GM19099 (cell line): ENCODE results near the gene IZUMO4.

Source experiments
- POLR2A ChIP-seq: IDR thresholded peaks from 3 replicates; pipeline ENCODE4 v1.6.1; 2011; ENCODE audit warnings: low read depth; ENCODE audit not compliant: insufficient read length; ENCODE audit errors: extremely low read depth

Gene IZUMO4

DNA sequence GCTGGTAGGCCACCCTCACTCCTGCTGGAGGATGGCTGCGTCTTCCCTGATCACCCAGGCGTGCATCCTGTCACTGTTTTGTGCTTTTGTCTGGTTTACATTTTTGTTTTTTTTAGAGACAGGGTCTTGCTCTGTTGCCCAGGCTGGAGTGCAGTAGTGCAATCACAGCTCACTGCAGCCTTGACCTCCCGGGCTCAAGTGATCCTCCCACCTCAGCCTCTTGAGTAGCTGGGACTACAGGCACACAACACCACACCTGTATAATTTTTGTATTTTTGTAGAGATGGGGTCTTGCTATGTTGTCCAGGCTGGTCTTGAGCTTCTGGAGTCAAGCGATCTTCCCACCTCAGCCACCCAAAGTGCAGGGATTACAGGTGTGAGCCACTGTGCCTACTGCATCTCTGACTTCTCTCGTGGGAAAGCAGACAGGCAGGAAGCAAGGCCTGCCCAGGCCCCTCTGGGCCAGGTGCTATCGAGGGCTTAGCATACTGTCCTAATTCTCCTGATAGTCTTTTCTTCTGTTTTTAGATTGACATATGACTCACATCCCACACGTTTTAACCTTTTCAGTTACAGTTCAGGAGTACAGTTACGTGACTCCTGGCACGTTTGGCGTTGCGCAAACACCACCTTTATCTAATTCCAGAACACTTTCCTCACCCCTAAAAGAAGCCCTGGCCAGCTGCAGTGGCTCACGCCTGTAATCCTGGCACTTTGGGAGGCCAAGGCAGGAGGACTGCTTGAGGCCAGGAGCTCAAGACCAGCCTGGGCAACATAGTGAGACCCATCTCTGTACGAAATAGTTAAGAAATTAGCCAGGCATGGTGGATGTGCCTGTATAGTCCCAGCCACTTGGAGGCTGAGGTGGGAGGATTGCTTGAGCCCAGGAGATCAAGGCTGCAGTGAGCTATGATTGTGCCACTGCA is 9.8 kb upstream of the IZUMO4 start:
- TF ChIP-seq POLR2A, result peak; percentile 41

DNA sequence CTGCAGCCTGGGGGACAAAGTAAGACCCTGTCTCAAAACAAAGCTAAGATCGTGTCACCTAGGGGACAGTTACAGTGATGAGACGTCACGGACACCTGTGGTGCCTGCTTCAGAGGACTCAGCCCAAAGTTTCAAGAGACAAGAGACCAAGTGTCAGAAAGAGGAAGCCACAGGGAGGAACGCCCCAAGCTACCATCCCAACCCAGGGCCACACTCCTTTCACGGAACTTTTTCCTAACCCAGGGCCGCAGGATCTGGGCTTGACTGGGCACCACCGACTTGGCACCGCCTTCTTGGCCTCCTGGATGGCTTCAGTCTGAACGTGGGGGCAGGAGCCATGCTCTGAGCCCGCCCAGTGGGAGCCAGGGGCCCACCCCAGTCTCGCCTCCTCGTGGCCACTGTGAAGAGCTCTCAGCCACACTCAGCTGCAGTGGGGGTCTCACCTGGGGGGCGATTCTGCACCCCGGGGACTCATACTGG is 9.1 kb upstream of the IZUMO4 start:
- TF ChIP-seq POLR2A, result peak; percentile 47

DNA sequence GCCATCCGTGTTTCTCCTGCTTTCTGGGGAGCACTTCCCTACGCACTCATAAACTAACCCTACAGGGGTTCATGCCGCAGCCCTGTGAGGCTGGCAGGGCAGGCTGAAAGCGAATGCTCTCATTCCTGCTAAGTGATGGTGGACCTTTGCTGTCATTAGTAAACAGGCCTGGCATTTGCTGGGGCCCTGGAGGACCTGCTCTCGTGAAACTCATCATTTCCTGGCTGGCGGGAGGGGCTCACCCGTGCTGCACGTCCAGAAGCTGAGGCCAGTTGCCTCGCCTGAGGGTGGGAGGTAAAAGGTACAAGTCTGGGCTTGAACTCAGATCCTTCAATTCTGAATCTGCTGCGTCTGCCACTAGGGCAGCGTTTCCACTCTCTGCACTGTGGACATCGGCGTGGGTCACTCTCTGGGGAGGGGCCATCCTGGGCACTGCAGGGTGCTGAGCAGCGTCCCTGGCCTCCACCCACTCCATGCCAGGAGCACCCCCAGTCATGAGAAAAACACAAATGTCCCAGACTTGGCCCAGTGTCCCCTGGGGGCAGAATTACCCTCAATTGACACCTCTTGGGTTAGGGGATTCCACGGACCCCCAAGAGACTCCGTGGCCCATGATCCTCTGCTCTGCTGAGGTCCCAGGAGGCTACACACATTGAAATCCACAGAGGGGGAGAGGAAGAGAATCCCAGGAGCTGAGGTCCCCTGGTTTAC is 7.6 kb upstream of the IZUMO4 start:
- TF ChIP-seq POLR2A, result peak; percentile 42

DNA sequence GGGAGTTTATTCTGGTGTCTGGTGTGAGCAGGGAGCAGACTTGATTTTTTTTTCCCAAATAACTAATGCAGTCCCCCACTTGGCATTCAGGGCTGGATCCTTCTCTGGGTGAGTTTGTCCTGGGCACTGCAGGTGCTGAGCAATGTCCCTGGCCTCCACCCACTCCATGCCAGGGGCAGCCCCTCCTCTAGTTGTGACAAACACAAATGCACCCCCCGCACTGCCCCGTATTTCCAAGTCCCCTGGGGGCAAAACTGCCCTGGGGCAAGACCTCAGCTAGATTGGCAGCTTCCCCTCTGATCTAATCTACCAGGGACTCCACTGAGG is 7.0 kb upstream of the IZUMO4 start:
- TF ChIP-seq POLR2A, result no peak

DNA sequence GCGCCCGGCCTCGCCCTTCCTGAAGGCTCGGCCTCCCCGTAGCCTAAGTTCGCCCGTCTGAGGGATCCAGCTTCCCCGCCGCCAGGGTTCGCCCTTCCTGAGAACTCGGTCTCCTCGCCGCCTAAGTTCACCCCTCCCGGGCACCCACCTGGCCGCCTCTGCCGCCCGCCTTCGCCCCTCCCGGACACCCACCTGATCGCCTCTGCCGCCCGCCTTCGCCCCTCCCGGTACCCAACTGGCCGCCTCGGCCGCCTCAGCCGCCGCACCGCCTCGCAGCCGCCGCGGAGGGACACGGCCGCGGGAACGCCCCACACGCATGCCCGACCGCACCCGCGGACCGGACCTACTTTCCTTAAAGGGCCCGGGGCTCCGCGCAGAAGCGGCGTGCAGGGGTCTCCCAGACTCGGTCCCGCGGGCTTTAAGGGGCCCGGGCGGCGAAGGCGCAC is 658 bp upstream of the IZUMO4 start, which contains the start of gene MOB3A:
Gene MOB3A, minus strand, starts transcription at position 293 of the 446 bp plus-strand sequence. CDS start 17,766 bp downstream, outside the sequence.
- peak; percentile 79 for TF ChIP-seq POLR2A

DNA sequence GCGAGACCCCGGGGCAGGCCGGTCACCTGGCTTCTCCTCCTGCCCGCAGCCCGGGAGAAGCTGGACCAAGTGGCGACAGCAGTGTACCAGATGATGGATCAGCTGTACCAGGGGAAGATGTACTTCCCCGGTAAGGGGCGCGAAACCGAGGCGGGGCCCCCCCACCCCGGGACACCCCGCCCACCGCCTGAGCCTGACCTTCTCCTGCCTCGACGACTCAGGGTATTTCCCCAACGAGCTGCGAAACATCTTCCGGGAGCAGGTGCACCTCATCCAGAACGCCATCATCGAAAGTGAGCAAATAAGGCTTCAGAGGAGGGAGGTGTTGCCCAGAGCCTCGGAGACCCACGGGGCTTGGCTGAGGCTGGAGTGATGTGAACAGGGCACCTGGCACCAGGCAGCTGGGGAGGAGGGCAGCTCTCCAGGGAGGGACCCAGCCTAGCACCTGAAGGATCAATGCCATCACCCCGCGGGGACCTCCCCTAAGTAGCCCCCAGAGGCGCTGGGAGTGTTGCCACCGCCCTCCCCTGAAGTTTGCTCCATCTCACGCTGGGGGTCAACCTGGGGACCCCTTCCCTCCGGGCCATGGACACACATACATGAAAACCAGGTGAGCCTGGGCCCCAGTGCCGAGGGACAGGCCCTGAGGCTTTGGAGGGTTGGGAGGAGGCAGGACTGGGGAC is 629 bp downstream of the IZUMO4 start:
- TF ChIP-seq POLR2A, result no peak

DNA sequence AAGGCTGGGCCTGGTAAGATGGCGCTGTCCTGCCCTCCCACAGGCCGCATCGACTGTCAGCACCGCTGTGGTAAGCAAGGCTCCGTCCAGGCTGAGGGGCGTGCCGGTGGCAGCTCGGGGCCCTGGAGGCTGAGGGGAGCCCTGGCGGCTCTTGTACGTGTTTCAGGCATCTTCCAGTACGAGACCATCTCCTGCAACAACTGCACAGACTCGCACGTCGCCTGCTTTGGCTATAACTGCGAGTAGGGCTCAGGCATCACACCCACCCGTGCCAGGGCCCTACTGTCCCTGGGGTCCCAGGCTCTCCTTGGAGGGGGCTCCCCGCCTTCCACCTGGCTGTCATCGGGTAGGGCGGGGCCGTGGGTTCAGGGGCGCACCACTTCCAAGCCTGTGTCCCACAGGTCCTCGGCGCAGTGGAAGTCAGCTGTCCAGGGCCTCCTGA is 1.2 kb downstream of the IZUMO4 start:
- no peak for TF ChIP-seq POLR2A

DNA sequence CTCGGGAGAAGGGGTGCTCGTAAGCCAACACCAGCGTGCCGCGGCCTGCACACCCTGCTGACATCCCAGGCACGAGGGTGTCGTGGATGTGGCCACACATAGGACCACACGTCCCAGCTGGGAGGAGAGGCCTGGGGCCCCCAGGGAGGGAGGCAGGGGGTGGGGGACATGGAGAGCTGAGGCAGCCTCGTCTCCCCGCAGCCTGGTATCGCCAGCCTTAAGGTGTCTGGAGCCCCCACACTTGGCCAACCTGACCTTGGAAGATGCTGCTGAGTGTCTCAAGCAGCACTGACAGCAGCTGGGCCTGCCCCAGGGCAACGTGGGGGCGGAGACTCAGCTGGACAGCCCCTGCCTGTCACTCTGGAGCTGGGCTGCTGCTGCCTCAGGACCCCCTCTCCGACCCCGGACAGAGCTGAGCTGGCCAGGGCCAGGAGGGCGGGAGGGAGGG is 2.4 kb downstream of the IZUMO4 start:
- TF ChIP-seq POLR2A, result no peak

DNA sequence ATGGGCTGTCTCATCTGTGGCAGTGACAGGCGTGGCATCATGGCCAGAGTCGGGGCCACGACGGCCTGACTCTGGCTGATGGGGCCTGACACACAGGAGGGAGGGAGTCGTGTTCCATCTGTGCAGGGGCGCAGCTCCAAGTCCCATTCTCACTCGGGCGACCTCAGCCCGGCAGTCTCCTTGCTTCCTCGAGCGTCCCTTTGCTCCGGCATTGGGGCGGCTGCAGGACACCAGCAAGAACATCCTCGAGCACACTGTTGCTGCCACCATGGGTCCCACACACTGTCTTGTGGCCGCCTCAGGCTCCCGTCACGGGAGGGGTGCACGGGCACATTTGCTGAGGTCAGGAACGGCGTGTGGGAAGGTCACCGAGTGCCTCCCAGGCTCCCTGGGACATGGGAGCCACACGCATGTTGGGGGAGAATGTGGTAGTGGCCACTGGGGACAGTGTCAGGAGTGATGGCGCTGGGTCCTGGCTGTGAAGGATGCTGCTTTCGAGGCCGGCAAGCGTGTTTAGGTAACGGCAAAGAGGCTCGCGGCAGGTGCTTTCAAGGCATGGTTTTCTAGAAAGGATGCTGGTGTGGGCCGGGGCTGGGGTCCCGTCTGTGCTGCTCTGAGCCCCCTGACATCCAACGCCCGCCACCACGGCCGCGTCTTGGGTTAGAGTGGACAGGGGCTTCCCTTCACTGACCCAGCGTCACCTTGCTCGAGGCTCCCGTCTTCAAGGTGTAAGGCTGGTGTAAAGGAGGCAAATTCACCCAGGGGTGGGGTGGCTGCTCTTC is 3.4 kb downstream of the IZUMO4 start:
- TF ChIP-seq POLR2A, result no peak

DNA sequence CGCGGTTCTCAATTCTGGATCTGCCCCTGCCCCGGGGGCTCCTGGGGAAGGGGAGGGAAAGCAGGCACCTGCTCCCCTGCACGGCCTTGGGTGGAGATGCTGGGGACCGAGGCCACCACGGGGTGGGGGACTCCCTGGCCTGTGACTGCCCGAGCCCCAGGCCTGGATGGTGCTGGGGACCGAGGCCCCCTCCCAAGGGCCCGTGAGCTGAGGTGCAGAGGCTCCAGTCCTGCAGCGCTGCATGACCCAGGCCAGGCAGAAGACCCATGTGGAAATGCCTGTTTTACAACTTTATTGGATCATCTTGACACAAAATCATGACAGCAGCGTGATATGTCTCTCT is 4.0 kb downstream of the IZUMO4 start:
- no peak for TF ChIP-seq POLR2A

DNA sequence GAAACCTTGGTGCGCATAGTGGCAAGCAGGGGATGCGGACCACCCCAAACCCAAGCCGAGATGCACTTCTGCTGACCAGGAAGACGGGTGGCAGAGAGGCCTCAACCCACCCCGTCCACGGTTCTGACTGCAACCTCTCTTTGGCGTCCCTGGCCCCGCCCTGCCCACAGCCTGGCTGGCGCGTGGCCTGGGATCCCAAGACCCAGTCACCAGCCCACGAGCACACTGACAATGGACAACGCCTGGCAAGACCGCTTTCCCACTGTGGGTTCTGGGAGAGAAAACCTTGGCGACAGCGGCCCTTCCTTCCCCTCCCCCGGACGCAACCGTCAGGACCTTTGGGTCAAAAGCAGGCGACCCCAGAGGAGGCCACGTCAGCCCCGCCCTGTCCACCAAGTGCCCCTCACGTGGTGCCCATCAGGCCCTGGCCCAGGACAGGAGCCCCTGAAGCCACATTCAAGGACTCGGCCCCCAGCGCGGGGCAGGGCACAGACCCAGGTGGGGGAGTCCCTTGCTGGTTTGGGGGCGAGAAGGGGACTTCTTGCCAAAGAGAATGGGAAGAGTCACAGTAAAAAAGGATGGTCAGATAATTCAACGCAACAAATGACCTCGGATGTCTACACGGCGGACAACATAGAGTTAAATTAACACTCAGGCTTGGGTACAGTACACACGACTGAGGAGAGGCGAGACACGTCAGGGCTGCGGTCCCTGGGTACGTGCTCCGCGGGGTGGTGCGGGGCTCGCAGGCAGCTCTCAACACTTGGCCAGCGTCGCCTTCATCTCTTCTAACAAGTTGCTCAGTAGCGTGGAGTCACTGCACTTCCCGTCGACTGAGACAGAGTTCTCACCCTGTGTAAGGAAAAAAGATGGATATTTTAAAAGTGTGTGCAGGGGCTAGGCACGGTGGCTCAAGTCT is 5.0 kb downstream of the IZUMO4 start:
- no peak for TF ChIP-seq POLR2A

DNA sequence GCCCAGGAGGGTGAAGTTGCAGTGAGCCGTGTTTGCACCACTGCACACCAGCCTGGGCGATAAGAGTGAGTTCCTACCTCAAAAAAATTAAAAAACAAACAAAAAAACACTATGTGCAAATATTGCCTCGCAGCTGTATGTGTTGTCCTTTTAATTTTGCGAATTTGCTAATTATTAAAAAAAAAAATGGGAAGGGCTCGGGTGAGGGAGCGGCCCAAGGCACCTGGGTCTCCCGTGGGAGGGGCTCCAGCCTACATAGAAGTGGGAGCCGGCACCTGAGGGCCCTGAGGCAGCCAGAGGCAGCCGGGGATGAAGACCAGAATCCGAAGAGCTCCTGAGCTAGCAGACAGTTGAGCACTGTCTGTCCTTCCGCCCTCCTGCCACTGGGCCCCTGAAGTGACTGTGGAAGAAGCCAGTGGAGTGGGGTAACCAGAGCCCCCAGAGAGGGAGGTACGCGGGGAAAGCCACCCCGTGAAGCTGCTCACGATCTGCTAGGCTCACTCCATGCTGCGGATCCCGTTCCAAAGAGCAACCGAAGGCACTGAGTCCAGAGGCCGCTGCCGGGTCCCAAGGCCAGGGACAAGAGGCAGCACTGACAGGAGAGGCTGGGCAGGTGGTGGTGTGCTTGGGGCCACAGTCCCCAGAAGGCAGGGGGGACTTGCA is 6.5 kb downstream of the IZUMO4 start:
- no peak for TF ChIP-seq POLR2A
